Parathyroid adenoma (tissue), 2 donors: ENCODE measurements around the gene KCTD17.

Experiments
- H2AFZ ChIP-seq: fragments of 300-600 bp; sonication (generic); one replicate; pipeline ENCODE4 v1.7.0; 2017; ENCODE audit warnings: antibody characterized with exemption, mild to moderate bottlenecking
- H3K27ac ChIP-seq: fragments of 300-600 bp; sonication (generic); one replicate; pipeline ENCODE4 v1.7.0; 2017
- H3K27me3 ChIP-seq: fragments of 300-600 bp; sonication (generic); one replicate; pipeline ENCODE4 v1.7.0; 2017; ENCODE audit warnings: low read length; ENCODE audit not compliant: control insufficient read depth, insufficient read depth
- H3K36me3 ChIP-seq: fragments of 300-600 bp; sonication (generic); one replicate; pipeline ENCODE4 v1.7.0; 2017; ENCODE audit warnings: low read length; ENCODE audit not compliant: control insufficient read depth, insufficient read depth
- H3K4me1 ChIP-seq: fragments of 300-600 bp; sonication (generic); one replicate; pipeline ENCODE4 v1.7.0; 2017; ENCODE audit warnings: control low read depth
- H3K4me2 ChIP-seq: fragments of 300-600 bp; sonication (generic); one replicate; pipeline ENCODE4 v1.7.0; 2017; ENCODE audit warnings: low read length
- H3K4me3 ChIP-seq: fragments of 300-600 bp; sonication (generic); one replicate; pipeline ENCODE4 v1.7.0; 2017; ENCODE audit warnings: low read depth, low read length
- H3K79me2 ChIP-seq: fragments of 300-600 bp; sonication (generic); one replicate; pipeline ENCODE4 v1.7.0; 2017; ENCODE audit warnings: control low read depth
- H3K9ac ChIP-seq: fragments of 300-600 bp; sonication (generic); one replicate; pipeline ENCODE4 v1.7.0; 2017; ENCODE audit warnings: mild to moderate bottlenecking
- H3K9me3 ChIP-seq: fragments of 300-600 bp; sonication (generic); one replicate; pipeline ENCODE4 v1.7.0; 2017; ENCODE audit warnings: low read length; ENCODE audit not compliant: control insufficient read depth
- TF ChIP-seq, protein P1 (sequence below): fragments of 300-600 bp; sonication (generic); IDR thresholded peaks from one replicate; pipeline ENCODE4 v1.7.0; 2017; ENCODE audit warnings: antibody characterized with exemption, mild to moderate bottlenecking
- donor health status: primary hyperparathyroidism.

The KCTD17 gene

DNA sequence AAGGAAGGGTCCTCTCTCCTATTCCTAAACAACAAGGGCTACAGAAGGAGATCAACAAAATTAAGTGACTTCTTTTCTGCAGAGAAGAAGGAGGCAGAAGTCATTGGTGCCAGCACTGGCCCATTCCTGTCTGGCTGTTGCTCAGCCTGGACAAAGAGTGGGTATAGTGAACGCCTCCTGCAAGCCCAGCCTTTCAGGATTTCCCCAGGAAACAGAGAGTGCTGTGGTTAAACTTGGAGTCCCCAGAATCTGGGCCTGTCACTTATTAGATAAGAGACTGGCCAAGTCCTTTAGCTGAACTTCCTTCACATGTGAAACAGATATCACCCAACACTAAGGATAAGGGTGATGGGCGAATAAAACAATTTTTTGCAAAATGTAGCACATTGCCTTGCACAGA lies 43.2 kb upstream of the KCTD17 start:
- H3K4me3 ChIP-seq, result no peak overlapping the region
- no peak overlapping the region for H2AFZ ChIP-seq
- no peak overlapping the region for H3K4me2 ChIP-seq
- no peaks in the 10 kb centered on the region for H3K36me3 ChIP-seq
- no peak overlapping the region for H3K9ac ChIP-seq
- H3K9me3 ChIP-seq, result no peaks in the 10 kb centered on the region
- TF ChIP-seq, protein P1, sequence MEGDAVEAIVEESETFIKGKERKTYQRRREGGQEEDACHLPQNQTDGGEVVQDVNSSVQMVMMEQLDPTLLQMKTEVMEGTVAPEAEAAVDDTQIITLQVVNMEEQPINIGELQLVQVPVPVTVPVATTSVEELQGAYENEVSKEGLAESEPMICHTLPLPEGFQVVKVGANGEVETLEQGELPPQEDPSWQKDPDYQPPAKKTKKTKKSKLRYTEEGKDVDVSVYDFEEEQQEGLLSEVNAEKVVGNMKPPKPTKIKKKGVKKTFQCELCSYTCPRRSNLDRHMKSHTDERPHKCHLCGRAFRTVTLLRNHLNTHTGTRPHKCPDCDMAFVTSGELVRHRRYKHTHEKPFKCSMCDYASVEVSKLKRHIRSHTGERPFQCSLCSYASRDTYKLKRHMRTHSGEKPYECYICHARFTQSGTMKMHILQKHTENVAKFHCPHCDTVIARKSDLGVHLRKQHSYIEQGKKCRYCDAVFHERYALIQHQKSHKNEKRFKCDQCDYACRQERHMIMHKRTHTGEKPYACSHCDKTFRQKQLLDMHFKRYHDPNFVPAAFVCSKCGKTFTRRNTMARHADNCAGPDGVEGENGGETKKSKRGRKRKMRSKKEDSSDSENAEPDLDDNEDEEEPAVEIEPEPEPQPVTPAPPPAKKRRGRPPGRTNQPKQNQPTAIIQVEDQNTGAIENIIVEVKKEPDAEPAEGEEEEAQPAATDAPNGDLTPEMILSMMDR, result no peak
- H3K79me2 ChIP-seq, result no peaks in the 10 kb centered on the region
- no peaks in the 10 kb centered on the region for H3K4me1 ChIP-seq
- H3K27ac ChIP-seq, result no peak overlapping the region
- H3K27me3 ChIP-seq, result no peaks in the 10 kb centered on the region

DNA sequence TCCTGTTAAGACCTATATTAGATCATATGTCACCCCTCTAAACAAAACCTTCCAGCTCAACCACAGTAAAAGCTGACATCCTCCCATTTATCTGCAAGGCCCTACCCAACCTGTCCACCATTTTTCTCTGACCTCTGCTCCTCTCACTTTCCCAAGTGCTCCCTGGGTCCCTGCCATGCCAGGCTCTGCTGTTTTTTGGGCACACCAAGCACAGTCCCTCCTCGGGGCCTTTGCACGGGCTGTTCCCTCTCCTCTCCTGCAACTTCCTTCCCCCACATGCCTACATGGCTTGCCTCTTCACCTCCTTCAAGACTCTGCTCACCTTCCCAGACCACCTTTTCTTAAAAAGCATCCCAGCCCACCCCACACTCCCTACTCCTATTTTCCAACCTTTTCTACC lies 42.1 kb upstream of the KCTD17 start:
- H2AFZ ChIP-seq, result no peak overlapping the region
- no peak overlapping the region for H3K9ac ChIP-seq
- no peaks in the 10 kb centered on the region for H3K4me1 ChIP-seq
- H3K9me3 ChIP-seq, result no peaks in the 10 kb centered on the region
- H3K79me2 ChIP-seq, result no peaks in the 10 kb centered on the region
- no peaks in the 10 kb centered on the region for H3K36me3 ChIP-seq
- H3K27ac ChIP-seq, result no peak overlapping the region
- TF ChIP-seq, protein P1, result no peak
- no peak overlapping the region for H3K4me2 ChIP-seq
- no peak overlapping the region for H3K4me3 ChIP-seq
- H3K27me3 ChIP-seq, result no peaks in the 10 kb centered on the region

GRCh38 chr22:37010174-37010573 lies 41.4 kb upstream of the KCTD17 start:
- H3K36me3 ChIP-seq, result no peaks in the 10 kb centered on the region
- no peak overlapping the region for H3K4me3 ChIP-seq
- H3K27me3 ChIP-seq, result no peaks in the 10 kb centered on the region
- H2AFZ ChIP-seq, result no peak overlapping the region
- H3K27ac ChIP-seq, result no peak overlapping the region
- H3K9me3 ChIP-seq, result no peaks in the 10 kb centered on the region
- TF ChIP-seq, protein P1, result no peak
- H3K9ac ChIP-seq, result no peak overlapping the region
- no peaks in the 10 kb centered on the region for H3K79me2 ChIP-seq
- H3K4me2 ChIP-seq, result no peak overlapping the region
- no peaks in the 10 kb centered on the region for H3K4me1 ChIP-seq

GRCh38 chr22:37010976-37011375 lies 40.6 kb upstream of the KCTD17 start:
- H2AFZ ChIP-seq, result no peak overlapping the region
- H3K27ac ChIP-seq, result no peak overlapping the region
- no peaks in the 10 kb centered on the region for H3K9me3 ChIP-seq
- H3K4me1 ChIP-seq, result no peaks in the 10 kb centered on the region
- no peak overlapping the region for H3K4me3 ChIP-seq
- no peak overlapping the region for H3K9ac ChIP-seq
- H3K27me3 ChIP-seq, result no peaks in the 10 kb centered on the region
- TF ChIP-seq, protein P1, result no peak
- no peaks in the 10 kb centered on the region for H3K36me3 ChIP-seq
- H3K4me2 ChIP-seq, result no peak overlapping the region
- no peaks in the 10 kb centered on the region for H3K79me2 ChIP-seq

- H3K4me2 ChIP-seq, result no peak overlapping the region
- no peak overlapping the region for H3K9ac ChIP-seq
- H2AFZ ChIP-seq, result no peak overlapping the region
- H3K27ac ChIP-seq, result no peak overlapping the region
- H3K27me3 ChIP-seq, result no peaks in the 10 kb centered on the region
- no peaks in the 10 kb centered on the region for H3K9me3 ChIP-seq
- TF ChIP-seq, protein P1, result no peak
- H3K4me3 ChIP-seq, result no peak overlapping the region
- H3K79me2 ChIP-seq, result no peaks in the 10 kb centered on the region
- H3K4me1 ChIP-seq, result no peaks in the 10 kb centered on the region
- no peaks in the 10 kb centered on the region for H3K36me3 ChIP-seq
Observed at GRCh38 chr22:37011472-37011871, 40.1 kb upstream of the KCTD17 start.
